K562 (cell line): ENCODE measurements around the gene OSCP1.

Experiments used
- BCL6 ChIP-seq: fragments of 250-450 bp; sonication (Bioruptor Pico); IDR thresholded peaks from 2 replicates; pipeline ENCODE4 v1.4.0; 2020
- EP300 ChIP-seq: IDR thresholded peaks from 2 replicates; pipeline ENCODE4 v1.6.1; 2012; ENCODE audit warnings: low read length, improper control_type of control experiment
- HDAC2 ChIP-seq: fragments of 450-650 bp; IDR thresholded peaks from 2 replicates; pipeline ENCODE4 v1.6.1; 2016; ENCODE audit warnings: mild to moderate bottlenecking
- HNRNPK ChIP-seq: fragments of 200-400 bp; formaldehyde crosslinking; IDR thresholded peaks from one replicate; pipeline ENCODE4 v1.6.1; 2018; ENCODE audit warnings: mild to moderate bottlenecking, low read depth, low read length; ENCODE audit not compliant: poor library complexity, severe bottlenecking
- PML ChIP-seq: IDR thresholded peaks from 2 replicates; pipeline ENCODE4 v1.6.1; 2012; ENCODE audit warnings: low read length, inconsistent platforms
- RCOR1 ChIP-seq, 2 experiments: IDR thresholded peaks; 2 replicates each; pipeline ENCODE4 v1.6.1; 2012; ENCODE audit warnings: low read depth in 2 of 2, low read length in 2 of 2, borderline replicate concordance in 1 of 2, improper control_type of control experiment in 1 of 2
- TAF9B ChIP-seq: fragments of 450-650 bp; IDR thresholded peaks from 2 replicates; pipeline ENCODE4 v1.6.1; 2018; ENCODE audit warnings: mild to moderate bottlenecking; ENCODE audit not compliant: partially characterized antibody
- TEAD4 ChIP-seq, 2 experiments: sonication (generic) in 1 of 2; formaldehyde crosslinking in 1 of 2; IDR thresholded peaks; 2 replicates each; pipeline versions ENCODE4 v1.6.1 to v1.8.0; 2012 to 2022; ENCODE audit warnings: borderline replicate concordance in 1 of 2, inconsistent platforms in 1 of 2, low read length in 1 of 2, mild to moderate bottlenecking in 1 of 2, missing genetic modification reagents in 1 of 2
- TF ChIP-seq, protein P1 (sequence below): sonication (generic); formaldehyde crosslinking; IDR thresholded peaks from 2 replicates; pipeline ENCODE4 v1.8.1; 2023; ENCODE audit warnings: missing genetic modification reagents, mild to moderate bottlenecking, borderline replicate concordance
- TF ChIP-seq, protein P2 (sequence below), 3 experiments: IDR thresholded peaks in 2 of 3; conservative IDR thresholded peaks in 1 of 3; 2 replicates each; pipeline ENCODE4 v1.5.1; 2011 to 2012; ENCODE audit warnings: low read length in 3 of 3, mild to moderate bottlenecking in 3 of 3, control low read depth in 2 of 3, improper control_type of control experiment in 1 of 3, inconsistent platforms in 1 of 3, low read depth in 1 of 3, mixed read lengths in 1 of 3, moderate library complexity in 1 of 3; ENCODE audit not compliant: insufficient read depth in 2 of 3
- TF ChIP-seq, protein P3 (sequence below): fragments of 450-650 bp; IDR thresholded peaks from 2 replicates; pipeline ENCODE4 v1.6.1; 2017; ENCODE audit warnings: mild to moderate bottlenecking, moderate library complexity

DNA sequence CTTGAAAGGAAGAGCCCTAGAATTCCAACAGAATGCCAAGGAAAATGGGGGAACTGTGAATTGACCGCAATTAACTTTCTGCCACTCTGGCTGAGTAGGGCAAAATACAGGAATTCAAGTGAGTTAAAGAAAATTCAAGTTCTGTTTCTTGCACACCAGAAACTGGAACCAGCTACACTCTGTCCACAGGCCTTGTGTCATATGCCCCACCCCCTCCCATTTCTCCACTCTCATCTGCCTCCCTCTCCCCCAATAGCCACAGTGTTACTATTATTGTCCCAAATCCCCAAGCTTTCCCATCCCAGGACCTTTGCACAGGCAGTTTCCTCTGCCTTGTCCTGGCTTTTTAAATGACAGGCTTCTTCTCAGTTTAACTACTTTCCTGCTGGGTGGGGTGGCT, 60.3 kb downstream of the OSCP1 start:
- TF ChIP-seq HNRNPK = no peak
- TF ChIP-seq, protein P1, sequence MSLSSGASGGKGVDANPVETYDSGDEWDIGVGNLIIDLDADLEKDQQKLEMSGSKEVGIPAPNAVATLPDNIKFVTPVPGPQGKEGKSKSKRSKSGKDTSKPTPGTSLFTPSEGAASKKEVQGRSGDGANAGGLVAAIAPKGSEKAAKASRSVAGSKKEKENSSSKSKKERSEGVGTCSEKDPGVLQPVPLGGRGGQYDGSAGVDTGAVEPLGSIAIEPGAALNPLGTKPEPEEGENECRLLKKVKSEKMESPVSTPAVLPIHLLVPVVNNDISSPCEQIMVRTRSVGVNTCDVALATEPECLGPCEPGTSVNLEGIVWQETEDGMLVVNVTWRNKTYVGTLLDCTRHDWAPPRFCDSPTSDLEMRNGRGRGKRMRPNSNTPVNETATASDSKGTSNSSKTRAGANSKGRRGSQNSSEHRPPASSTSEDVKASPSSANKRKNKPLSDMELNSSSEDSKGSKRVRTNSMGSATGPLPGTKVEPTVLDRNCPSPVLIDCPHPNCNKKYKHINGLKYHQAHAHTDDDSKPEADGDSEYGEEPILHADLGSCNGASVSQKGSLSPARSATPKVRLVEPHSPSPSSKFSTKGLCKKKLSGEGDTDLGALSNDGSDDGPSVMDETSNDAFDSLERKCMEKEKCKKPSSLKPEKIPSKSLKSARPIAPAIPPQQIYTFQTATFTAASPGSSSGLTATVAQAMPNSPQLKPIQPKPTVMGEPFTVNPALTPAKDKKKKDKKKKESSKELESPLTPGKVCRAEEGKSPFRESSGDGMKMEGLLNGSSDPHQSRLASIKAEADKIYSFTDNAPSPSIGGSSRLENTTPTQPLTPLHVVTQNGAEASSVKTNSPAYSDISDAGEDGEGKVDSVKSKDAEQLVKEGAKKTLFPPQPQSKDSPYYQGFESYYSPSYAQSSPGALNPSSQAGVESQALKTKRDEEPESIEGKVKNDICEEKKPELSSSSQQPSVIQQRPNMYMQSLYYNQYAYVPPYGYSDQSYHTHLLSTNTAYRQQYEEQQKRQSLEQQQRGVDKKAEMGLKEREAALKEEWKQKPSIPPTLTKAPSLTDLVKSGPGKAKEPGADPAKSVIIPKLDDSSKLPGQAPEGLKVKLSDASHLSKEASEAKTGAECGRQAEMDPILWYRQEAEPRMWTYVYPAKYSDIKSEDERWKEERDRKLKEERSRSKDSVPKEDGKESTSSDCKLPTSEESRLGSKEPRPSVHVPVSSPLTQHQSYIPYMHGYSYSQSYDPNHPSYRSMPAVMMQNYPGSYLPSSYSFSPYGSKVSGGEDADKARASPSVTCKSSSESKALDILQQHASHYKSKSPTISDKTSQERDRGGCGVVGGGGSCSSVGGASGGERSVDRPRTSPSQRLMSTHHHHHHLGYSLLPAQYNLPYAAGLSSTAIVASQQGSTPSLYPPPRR (CRISPR knock-in tag) = no peak
- TF ChIP-seq, protein P2, sequence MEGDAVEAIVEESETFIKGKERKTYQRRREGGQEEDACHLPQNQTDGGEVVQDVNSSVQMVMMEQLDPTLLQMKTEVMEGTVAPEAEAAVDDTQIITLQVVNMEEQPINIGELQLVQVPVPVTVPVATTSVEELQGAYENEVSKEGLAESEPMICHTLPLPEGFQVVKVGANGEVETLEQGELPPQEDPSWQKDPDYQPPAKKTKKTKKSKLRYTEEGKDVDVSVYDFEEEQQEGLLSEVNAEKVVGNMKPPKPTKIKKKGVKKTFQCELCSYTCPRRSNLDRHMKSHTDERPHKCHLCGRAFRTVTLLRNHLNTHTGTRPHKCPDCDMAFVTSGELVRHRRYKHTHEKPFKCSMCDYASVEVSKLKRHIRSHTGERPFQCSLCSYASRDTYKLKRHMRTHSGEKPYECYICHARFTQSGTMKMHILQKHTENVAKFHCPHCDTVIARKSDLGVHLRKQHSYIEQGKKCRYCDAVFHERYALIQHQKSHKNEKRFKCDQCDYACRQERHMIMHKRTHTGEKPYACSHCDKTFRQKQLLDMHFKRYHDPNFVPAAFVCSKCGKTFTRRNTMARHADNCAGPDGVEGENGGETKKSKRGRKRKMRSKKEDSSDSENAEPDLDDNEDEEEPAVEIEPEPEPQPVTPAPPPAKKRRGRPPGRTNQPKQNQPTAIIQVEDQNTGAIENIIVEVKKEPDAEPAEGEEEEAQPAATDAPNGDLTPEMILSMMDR (IDR thresholded peaks at IDR 0.05 in 2 of 3, conservative IDR thresholded peaks at IDR 0.05 in 1 of 3; ENCODE audit: insufficient read depth in 2 of 3, low read depth in 1 of 3, low read length in 3 of 3) = no peak
- no peak for TF ChIP-seq RCOR1 (IDR thresholded peaks at IDR 0.05; ENCODE audit: borderline replicate concordance in 1 of 2, low read depth in 2 of 2, low read length in 2 of 2)
- TF ChIP-seq, protein P3, sequence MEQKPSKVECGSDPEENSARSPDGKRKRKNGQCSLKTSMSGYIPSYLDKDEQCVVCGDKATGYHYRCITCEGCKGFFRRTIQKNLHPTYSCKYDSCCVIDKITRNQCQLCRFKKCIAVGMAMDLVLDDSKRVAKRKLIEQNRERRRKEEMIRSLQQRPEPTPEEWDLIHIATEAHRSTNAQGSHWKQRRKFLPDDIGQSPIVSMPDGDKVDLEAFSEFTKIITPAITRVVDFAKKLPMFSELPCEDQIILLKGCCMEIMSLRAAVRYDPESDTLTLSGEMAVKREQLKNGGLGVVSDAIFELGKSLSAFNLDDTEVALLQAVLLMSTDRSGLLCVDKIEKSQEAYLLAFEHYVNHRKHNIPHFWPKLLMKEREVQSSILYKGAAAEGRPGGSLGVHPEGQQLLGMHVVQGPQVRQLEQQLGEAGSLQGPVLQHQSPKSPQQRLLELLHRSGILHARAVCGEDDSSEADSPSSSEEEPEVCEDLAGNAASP = no peak
- no peak for TF ChIP-seq PML
- TF ChIP-seq HDAC2 = no peak
- no peak for TF ChIP-seq EP300
- no peak for TF ChIP-seq TEAD4 (IDR thresholded peaks at IDR 0.05; ENCODE audit: low read length)
- TF ChIP-seq TEAD4 (CRISPR knock-in tag; IDR thresholded peaks at IDR 0.05; ENCODE audit: borderline replicate concordance) = no peak
- TF ChIP-seq BCL6 (CRISPR knock-in tag) = no peak
- TF ChIP-seq TAF9B = no peak
